Measurements from ENCODE around the gene INPP5F. TPM values are rescaled to one million over a fixed set of nuclear protein-coding genes. Genes with fewer than 3 reads are reported as not detected.

The INPP5F gene
- total and polyA plus RNA-seq, 9 of the 15 experiments (the other 6 are each of a cell fraction or from before 2014, with no cell fraction given) = 1.6 to 7.3 (median 6.0) TPM

- Histone ChIP-seq H3K9me3 (replicated peaks; ENCODE audit: control insufficient read depth, insufficient read depth, low read depth, low read length) (no peaks in the 10 kb centered on the region), H2AFZ (ENCODE audit: low read depth, low read length) (no peak overlapping the region), H3K27ac (ENCODE audit: extremely low read depth, low read depth, low read length) (no peak overlapping the region), H3K9me1 (ENCODE audit: control insufficient read depth, insufficient read depth, low read length) (peaks cover 2% of the 10 kb centered on the region), H3K4me1 (replicated peaks in 1 of 2; ENCODE audit: control insufficient read depth in 2 of 2, insufficient read depth in 2 of 2, low read length in 2 of 2) (no peaks in the 10 kb centered on the region; a peak in 2 of 5 replicates), H3K4me3 (no peak overlapping the region), H3K4me2 (ENCODE audit: insufficient read depth, low read length) (no peak overlapping the region), H3K27me3 (ENCODE audit: control insufficient read depth in 2 of 2, insufficient read depth in 2 of 2, low read length in 2 of 2) (no peaks in the 10 kb centered on the region), H3K36me3 (ENCODE audit: control insufficient read depth, insufficient read depth, low read length) (peaks cover 19% of the 10 kb centered on the region; the same call in 1 of the 3 replicates), H4K20me1 (replicated peaks; ENCODE audit: control insufficient read depth, insufficient read depth, low read length) (no peaks in the 10 kb centered on the region), H3K9ac (ENCODE audit: insufficient read depth in 1 of 2, low read depth in 2 of 2, low read length in 2 of 2) (no peak overlapping the region), H3K79me2 (ENCODE audit: control insufficient read depth, insufficient read depth, low read length) (no peaks in the 10 kb centered on the region)
- no peak for ATAC-seq
- TF ChIP-seq SIN3B (IDR thresholded peaks at IDR 0.05; ENCODE audit: low read depth) (no peak), HMBOX1 (IDR thresholded peaks at IDR 0.05) (no peak), C11orf30 (IDR thresholded peaks at IDR 0.05; ENCODE audit: low read depth) (no peak), HIVEP1 (CRISPR knock-in tag; IDR thresholded peaks at IDR 0.05) (no peak), E4F1 (CRISPR knock-in tag; IDR thresholded peaks at IDR 0.05; ENCODE audit: borderline replicate concordance) (no peak)
- DNase-seq (ENCODE audit: extremely low read depth in 1 of 4, low spot score in 3 of 4) = no peak
- no TSS peak for BruUV-seq (replicated peaks)
- CTCF ChIA-PET (ENCODE audit: low intra/inter-chr PET ratio) = no interaction called here
- 58% methylated on average over 3 of the region's 4 CpGs for WGBS (ENCODE audit: insufficient coverage, low coverage, missing lambda C conversion rate)
- no peak for FAIRE-seq
- intact Hi-C loops (cut with micrococcal nuclease) = no loop called here
- in situ Hi-C loops (cut with MboI) = no loop called here
- POLR2A ChIA-PET = interaction anchor here (1.2 kb wide), 1 partner anchor 16 kb away, joined by 5 read pairs; no protein-coding TSS in a partner anchor
Measured at GRCh38 chr10:119680050-119680449, 45.8 kb upstream of the INPP5F start.

Data from K562 (cell line).